ENCODE results near the gene UBR2. TPM values are rescaled to one million over a fixed set of nuclear protein-coding genes. Genes with fewer than 3 reads are reported as not detected.

The UBR2 gene
- total and polyA plus RNA-seq, 2 donors (not counting 3 experiments of a cell fraction or from before 2014, with no cell fraction given), result 8.0 to 22.3 TPM

- H3K4me1 ChIP-seq (ENCODE audit: control insufficient read depth, extremely low read depth, insufficient read depth, low read length), result peaks cover 2% of the 10 kb centered on the region
- H2AFZ ChIP-seq (ENCODE audit: low read depth, low read length), result peak overlapping the region; percentile 97
- no peaks in the 10 kb centered on the region for H4K20me1 ChIP-seq (replicated peaks; ENCODE audit: control insufficient read depth, extremely low read depth, insufficient read depth, low read length)
- ChIA-PET POLR2A (interaction anchor here (0.6 to 0.8 kb wide), 2 partner anchors 16 to 93 kb away, joined by 3 to 5 read pairs; partner anchors contain the start of gene UBR2), CTCF (interaction anchor here (0.6 to 2.4 kb wide), 97 partner anchors 13 to 767 kb away, joined by 3 to 174 read pairs (median 4); partner anchors contain the start of genes GUCA1B, MRPS10, PRICKLE4 and TAF8)
- H3K27me3 ChIP-seq (ENCODE audit: control insufficient read depth in 2 of 2, insufficient read depth in 2 of 2, low read length in 2 of 2), result peaks cover 0 to 2% of the 10 kb centered on the region in 2 experiments
- BruUV-seq (replicated peaks), result no TSS peak
- no peaks in the 10 kb centered on the region for H3K36me3 ChIP-seq (ENCODE audit: control insufficient read depth in 2 of 2, extremely low read depth in 1 of 2, insufficient read depth in 2 of 2, low read length in 2 of 2)
- FAIRE-seq (peak; percentile 93), DNase-seq (ENCODE audit: low read depth, low spot score) (peak; percentile 87)
- TF ChIP-seq JUN (IDR thresholded peaks at IDR 0.05; ENCODE audit: borderline replicate concordance, insufficient read depth, insufficient read length, low read depth) (no peak), MAX (IDR thresholded peaks at IDR 0.05; ENCODE audit: insufficient read depth, insufficient read length) (peak; percentile 10), CTCF (IDR thresholded peaks at IDR 0.05; ENCODE audit: extremely low read depth in 1 of 2, insufficient read depth in 1 of 2, low read depth in 1 of 2, low read length in 2 of 2) (peak; percentile 99 to 100)
- H3K9ac ChIP-seq (replicated peaks; ENCODE audit: extremely low read depth, insufficient read depth, low read length), result peak overlapping the region; percentile 47
- no peaks in the 10 kb centered on the region for H3K9me1 ChIP-seq (replicated peaks; ENCODE audit: control insufficient read depth, extremely low read depth, insufficient read depth, low read length)
- H3K4me3 ChIP-seq (replicated peaks in 1 of 3; ENCODE audit: insufficient read depth in 1 of 3, low read depth in 1 of 3, low read length in 3 of 3), result peak overlapping the region; percentile 37 to 84 (median 47)
- no peaks in the 10 kb centered on the region for H3K9me3 ChIP-seq (replicated peaks; ENCODE audit: control insufficient read depth, insufficient read depth, low read length)
- H3K4me2 ChIP-seq (ENCODE audit: insufficient read depth, low read length), result peak overlapping the region; percentile 89
- peak overlapping the region; percentile 5 for H3K27ac ChIP-seq (ENCODE audit: insufficient read depth, low read depth, low read length)
- intact Hi-C loops (cut with micrococcal nuclease) (loop anchor here (1.0 to 5.0 kb wide), 4 partner anchors 95 to 330 kb away; partner anchors contain the start of genes MRPS10 and TRERF1), dilution Hi-C loops (cut with MboI; ENCODE audit: extremely low pct_ligation_motif_present, low sequenced_read_pairs) (no loop called here)
- H3K79me2 ChIP-seq (ENCODE audit: control insufficient read depth, insufficient read depth, low read length), result no peaks in the 10 kb centered on the region
These were observed 16.2 kb upstream of the UBR2 start for GRCh38 chr6:42547407-42548329.

All from endothelial cell of umbilical vein (primary cell).